Rectal smooth muscle tissue (tissue), 1 donor: ENCODE data around the gene TBX15.
A peak's percentile ranks its signal among the peaks of the same experiment; 100 is the strongest.

ENCODE experiments used
- H3K27ac ChIP-seq: one replicate; pipeline ENCODE4 v1.7.0; 2013; ENCODE audit warnings: low read depth, low read length, inconsistent platforms
- H3K27me3 ChIP-seq: one replicate; pipeline ENCODE4 v1.7.0; 2013; ENCODE audit warnings: low read length; ENCODE audit not compliant: control insufficient read depth, insufficient read depth
- H3K36me3 ChIP-seq: one replicate; pipeline ENCODE4 v1.7.0; 2013; ENCODE audit warnings: low read length; ENCODE audit not compliant: control insufficient read depth, insufficient read depth
- H3K4me1 ChIP-seq: one replicate; pipeline ENCODE4 v1.7.0; 2013; ENCODE audit warnings: low read length; ENCODE audit not compliant: control insufficient read depth, insufficient read depth
- H3K4me3 ChIP-seq: one replicate; pipeline ENCODE4 v1.7.0; 2013; ENCODE audit warnings: low read length
- H3K9ac ChIP-seq: one replicate; pipeline ENCODE4 v1.7.0; 2013; ENCODE audit warnings: low read length

Gene TBX15

DNA sequence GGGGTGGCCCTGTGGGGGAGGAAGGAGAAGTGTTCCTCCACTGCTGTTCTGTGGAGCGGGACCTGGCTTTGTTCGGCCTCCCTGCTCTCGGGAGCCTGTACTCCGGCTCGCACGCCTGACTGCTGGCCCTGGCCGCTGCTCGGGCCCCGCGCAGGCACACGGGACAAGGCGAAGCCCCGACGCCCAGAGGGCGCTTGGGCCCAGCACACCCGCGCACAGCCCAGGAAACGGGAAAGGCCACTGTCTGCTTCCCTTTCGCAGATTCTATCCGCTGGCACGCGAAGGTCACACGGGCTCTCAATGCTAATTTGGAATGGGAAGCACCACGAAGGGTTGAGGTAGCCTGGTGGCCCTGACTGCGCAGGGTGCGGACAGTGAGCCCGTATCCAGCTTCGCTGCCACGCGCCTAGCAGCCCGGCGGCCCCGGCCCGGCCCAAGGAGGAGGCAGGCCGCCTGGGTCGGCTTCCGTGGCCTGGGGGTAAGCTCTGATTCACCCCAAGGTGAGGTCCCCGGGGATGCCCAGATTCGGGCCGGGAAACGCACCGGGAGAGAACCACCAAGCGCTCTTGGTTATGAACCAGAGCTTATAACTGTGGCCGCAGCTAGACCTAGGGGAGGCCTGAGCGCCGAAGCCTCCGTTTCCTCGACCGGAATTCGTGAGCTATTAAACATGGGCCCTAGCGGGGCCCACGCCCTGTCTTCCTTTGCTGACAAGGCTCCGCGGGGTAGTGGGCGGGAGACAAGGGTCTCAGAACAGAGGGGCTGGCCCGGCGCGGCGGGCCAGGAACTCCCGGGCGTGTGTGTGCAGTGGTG lies 19.7 kb upstream of the TBX15 start:
- Histone ChIP-seq H3K36me3 (no peaks in the 10 kb centered on the region), H3K4me1 (no peaks in the 10 kb centered on the region), H3K9ac (no peak overlapping the region), H3K4me3 (peak overlapping the region; percentile 52), H3K27me3 (peaks cover 32% of the 10 kb centered on the region), H3K27ac (no peak overlapping the region)

DNA sequence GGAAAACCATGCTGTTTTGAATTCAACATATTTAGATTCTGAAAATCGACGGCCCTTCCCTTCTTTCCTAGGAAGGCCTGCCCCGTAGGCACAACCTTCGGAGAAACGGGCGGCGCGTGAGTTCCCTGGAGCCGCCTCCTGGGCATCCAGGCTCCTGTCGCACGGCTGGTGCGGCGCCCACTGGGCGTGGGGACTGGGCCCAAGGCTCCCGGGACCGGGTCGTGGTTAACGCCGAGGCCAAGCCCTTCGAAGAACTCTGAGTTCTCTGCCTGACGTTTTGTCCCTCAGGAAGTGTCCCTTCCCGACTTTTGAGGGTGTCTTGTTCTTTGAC lies 19.2 kb upstream of the TBX15 start:
- no peaks in the 10 kb centered on the region for H3K36me3 ChIP-seq
- H3K27ac ChIP-seq, result no peak overlapping the region
- peaks cover 37% of the 10 kb centered on the region for H3K27me3 ChIP-seq
- no peak overlapping the region for H3K9ac ChIP-seq
- H3K4me1 ChIP-seq, result no peaks in the 10 kb centered on the region
- H3K4me3 ChIP-seq, result no peak overlapping the region

DNA sequence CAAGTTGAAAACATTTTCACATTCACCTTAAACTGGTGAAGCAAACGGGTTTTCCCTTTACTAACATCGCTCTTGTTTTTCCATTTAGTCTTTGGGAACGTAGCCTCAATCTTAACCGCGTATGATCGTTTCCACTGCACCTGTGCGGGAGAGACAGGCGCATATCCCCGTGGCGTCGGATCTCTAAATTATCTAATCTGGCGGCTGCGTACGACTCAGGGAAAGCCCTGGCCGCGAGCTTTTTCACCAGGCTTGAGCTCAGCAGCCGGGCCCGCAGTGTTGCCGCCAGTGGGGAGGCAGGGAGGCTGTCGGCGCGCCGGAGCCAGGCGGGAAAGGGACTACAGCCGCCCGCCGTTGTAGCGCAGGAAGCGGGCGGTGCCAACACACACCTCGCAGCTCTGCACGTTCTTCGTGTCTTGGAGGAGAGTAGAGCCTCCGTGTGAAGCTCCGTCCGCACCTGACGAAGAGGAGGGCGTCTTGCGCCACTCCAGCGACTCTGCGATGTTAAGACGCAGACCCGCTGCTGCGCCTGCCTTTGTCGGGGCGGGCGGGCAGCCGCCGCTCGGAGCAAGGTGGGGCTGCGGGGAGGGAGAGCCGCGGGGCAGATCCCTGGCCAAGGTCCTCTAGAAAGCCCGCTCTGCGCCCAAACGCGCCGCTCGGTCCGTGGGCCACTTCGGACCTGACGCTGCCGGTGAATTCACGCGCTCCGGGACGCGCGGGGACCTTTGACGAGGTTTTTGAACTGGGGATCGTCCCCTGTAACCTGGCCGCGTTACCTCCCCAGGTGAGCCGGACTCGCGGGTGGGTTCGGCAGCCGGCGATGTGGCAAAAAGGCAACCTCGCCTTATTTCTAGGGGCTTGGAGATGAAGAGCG lies 18.5 kb upstream of the TBX15 start:
- Histone ChIP-seq H3K9ac (no peak overlapping the region), H3K27ac (no peak overlapping the region), H3K36me3 (no peaks in the 10 kb centered on the region), H3K4me3 (no peak overlapping the region), H3K4me1 (no peaks in the 10 kb centered on the region), H3K27me3 (peaks cover 42% of the 10 kb centered on the region)

DNA sequence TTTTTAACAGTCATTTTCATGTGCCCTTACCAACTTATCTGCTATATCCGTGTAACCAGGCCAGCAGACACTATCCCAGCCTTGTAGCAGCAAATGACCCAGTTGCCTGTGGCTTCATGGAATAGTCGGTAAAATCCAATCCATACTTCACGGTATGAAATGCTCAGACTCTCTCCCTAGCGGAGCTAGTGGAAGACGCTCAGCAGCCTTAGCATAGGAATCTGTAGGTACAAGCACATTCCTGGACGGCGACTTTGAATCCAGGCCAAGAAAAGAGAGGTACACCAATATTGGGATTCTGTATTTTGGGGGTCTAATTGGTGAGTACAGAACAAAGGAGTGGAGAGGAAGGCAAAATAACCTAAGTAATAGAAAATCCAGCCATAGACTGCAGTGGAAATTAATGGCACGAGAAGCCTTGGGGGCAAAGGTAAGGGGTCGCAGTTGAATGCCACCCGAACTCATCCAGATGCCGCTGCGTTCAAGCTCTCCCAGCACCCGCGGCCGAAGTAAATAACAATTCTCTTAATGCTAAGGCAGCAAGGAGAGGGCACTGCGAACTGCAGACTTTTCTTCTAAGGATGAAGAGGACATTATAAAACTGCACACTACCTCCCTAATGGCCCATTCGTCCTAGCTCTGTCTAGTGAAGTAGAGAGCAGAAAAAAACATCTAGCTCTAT lies 17.7 kb upstream of the TBX15 start:
- H3K4me3 ChIP-seq, result no peak overlapping the region
- no peaks in the 10 kb centered on the region for H3K36me3 ChIP-seq
- H3K4me1 ChIP-seq, result no peaks in the 10 kb centered on the region
- no peak overlapping the region for H3K27ac ChIP-seq
- no peak overlapping the region for H3K9ac ChIP-seq
- peaks cover 48% of the 10 kb centered on the region for H3K27me3 ChIP-seq

DNA sequence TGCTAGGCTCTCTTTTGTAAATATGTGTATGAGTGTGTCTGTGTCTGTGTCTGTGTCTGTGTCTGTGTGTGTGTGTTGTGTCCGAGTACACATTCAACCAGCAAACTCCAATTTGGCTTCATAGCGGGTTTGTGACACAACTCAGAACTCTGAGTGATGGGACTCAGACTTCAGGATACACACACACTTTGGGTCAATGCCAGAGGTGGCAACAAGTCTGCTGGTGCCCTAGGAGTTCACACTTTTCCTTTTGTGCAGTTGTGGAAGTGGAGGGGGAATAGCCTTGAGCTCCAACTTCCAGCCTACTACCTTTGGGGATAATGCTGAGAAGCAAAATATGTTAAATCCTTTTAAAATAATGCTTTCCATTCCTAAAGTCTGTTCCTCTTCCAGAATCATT lies 16.6 kb upstream of the TBX15 start:
- Histone ChIP-seq H3K27ac (no peak overlapping the region), H3K27me3 (peaks cover 55% of the 10 kb centered on the region), H3K4me3 (no peak overlapping the region), H3K9ac (no peak overlapping the region), H3K36me3 (no peaks in the 10 kb centered on the region), H3K4me1 (no peaks in the 10 kb centered on the region)

DNA sequence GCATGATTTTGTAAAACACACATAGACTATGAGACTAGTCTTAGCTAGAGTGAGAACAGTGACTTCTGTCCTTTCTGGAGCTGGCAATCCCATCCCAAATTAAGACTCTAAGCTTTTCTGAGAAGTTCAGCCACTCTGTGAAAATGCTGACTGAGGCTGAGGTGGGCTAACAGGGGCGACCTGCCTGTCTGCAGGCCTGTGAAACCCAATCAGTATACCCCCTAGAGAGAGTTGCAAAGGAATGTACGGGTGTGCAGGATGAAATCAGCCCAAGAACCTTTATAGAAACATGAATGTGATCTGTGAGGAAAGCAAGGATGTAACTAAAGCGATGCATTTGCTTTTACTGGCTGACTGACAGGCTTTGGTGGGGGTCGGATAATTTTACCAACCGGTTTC lies 16.0 kb upstream of the TBX15 start:
- Histone ChIP-seq H3K4me3 (no peak overlapping the region), H3K9ac (no peak overlapping the region), H3K27ac (no peak overlapping the region), H3K36me3 (no peaks in the 10 kb centered on the region), H3K4me1 (no peaks in the 10 kb centered on the region), H3K27me3 (peaks cover 60% of the 10 kb centered on the region)

DNA sequence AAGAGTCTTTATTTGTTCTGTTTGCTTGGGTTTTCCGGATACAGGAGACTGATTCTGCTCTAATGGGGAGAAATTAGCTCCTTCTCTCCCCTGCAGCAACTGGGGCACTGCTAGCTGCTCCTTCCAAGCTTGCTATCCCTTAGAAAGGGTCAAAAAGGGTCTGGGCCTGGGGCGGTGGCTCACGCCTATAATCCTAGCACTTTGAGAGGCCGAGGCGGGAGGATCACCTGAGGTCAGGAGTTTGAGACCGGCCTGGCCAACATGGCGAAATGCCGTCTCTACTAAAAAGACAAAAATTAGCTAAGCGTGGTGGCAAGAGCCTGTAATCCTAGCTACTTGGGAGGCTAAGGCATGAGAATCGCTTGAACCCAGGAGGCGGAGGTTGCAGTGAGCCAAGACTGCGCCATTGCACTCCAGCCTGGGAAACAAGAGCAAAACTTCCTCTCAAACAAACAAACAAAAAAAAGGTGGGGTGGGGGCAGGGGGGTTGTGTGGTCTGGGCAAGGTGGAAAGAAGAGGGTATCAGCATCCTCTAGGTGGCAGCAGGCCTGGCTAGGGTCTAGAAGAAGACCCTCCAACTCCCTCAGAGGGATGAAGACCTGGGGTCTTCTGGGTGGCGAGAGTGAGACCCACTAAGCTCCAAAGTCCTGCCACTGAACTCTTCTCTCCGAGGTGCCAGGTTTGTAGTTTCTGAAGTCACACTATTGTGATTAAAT lies 15.4 kb upstream of the TBX15 start:
- Histone ChIP-seq H3K27me3 (peaks cover 66% of the 10 kb centered on the region), H3K4me1 (no peaks in the 10 kb centered on the region), H3K27ac (no peak overlapping the region)

DNA sequence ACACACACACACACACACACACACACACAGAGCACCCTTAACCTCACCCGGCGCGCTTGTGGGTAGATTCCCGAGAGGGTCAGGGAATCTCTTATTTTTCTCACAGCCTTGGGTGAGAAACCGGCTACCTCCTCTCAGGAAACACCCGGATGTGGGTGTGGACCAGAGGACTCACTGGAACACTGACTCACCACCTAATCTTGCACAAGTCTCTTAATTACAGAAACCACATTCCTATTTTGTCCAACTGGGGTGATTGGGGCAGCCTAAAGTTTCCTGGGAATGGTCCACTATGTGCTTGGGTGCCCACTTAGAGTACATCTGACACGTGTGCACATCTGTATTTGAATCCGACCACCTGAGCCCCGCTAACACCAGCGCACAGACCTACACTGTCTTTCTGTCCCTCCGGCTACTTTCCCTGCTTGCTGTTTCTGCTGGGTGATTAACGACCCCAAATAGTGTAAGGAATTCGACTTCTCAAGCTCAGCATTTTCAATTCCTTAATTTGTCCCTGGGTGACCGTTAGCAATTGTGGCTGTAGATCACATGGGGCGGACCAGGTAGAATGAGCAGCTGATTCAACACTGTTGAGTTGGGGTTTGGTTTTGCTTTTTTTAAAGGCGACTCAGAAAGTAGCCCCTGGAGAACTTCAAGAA lies 14.0 kb upstream of the TBX15 start:
- H3K27ac ChIP-seq, result no peak overlapping the region
- H3K9ac ChIP-seq, result no peak overlapping the region
- H3K36me3 ChIP-seq, result no peaks in the 10 kb centered on the region
- H3K4me3 ChIP-seq, result no peak overlapping the region
- H3K4me1 ChIP-seq, result no peaks in the 10 kb centered on the region
- H3K27me3 ChIP-seq, result peaks cover 66% of the 10 kb centered on the region

More for the DNA sequence above, 15.4 kb upstream of the TBX15 start:
- no peaks in the 10 kb centered on the region for H3K36me3 ChIP-seq
- no peak overlapping the region for H3K9ac ChIP-seq
- no peak overlapping the region for H3K4me3 ChIP-seq

DNA sequence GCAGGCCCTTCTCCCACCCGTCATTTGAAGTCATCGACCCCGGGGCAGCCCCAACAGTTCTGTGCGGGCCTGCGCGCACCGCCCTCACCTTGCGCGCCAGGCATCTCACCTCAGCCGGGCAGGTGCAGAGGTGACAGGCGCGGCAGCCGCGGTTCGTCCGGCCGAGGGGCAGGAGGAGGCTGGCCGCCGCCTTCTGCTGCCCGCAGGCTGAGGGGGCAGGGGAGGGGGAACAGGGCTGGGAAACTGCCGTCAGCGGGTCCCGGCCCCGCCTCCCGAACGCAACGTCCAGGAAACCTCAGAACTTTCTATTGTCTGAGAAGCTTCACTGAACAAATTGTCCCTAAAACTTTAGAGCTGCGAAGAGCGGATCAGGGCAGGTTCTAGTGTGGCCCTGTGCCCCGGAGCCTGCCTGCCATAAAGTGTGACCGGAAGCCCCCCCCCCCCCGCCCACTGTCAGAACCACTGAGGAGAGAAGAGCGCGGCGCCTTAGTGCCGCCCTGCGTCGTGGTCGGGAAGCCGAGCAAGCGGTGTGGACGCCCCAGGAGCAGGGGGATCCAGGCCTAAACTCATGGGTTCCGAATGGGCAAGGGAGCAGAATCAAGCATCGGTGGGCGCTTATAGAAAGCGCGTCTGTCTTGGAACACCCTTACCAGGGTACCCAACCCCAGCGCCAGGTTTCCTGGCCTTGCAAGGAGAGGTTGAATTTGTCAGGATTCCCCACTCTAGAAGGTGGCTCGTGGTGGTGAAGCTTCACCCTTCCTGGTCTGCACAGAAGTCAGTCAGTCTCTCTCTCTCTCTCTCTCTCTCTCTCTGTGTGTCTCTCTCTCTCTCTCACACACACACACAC lies 13.3 kb upstream of the TBX15 start:
- no peaks in the 10 kb centered on the region for H3K36me3 ChIP-seq
- no peak overlapping the region for H3K4me3 ChIP-seq
- H3K27me3 ChIP-seq, result peaks cover 62% of the 10 kb centered on the region
- no peak overlapping the region for H3K9ac ChIP-seq
- no peak overlapping the region for H3K27ac ChIP-seq
- no peaks in the 10 kb centered on the region for H3K4me1 ChIP-seq

DNA sequence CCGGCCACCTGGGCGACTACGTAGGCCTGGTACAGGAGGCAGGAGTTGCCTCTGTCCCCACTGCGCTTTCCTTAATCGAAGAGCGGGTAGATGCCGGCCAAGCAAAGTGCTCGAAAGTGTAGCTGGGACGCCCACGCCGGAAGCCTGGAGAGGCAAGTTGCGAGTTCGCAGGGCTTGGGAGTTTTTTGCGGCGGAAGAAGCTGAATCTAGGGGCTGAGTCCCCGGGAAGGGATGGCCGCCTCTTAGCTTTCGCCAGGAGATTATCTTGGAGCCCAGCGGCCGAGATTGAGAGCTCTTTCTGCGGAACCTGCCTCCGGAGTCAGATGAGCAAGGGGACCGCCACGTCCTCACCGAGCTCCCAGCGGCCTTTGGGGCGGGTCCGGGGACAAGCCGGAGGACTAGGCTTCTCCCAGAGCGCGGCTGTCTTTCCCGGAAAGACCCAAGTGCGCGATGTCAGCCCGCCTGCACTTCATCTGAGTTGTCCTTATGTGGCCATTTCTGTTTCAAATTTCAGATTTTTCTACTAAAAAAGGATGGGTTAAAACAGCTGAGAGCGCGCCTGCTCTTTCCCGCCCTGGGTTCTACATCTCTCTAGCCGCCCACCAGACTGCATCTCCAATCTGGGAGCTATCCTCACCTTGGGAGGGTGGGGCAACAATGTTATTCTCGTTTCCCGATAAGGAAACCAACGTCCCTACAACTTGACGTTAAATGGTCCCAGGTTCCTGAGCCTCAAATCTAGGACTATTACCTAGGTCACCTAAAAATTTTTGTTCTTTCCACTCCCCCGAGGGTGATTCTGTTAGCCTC lies 12.4 kb upstream of the TBX15 start:
- peaks cover 65% of the 10 kb centered on the region for H3K27me3 ChIP-seq
- H3K4me1 ChIP-seq, result no peaks in the 10 kb centered on the region
- H3K9ac ChIP-seq, result no peak overlapping the region
- H3K27ac ChIP-seq, result no peak overlapping the region
- H3K36me3 ChIP-seq, result no peaks in the 10 kb centered on the region
- no peak overlapping the region for H3K4me3 ChIP-seq
